ENCODE results near the gene SPR.
A peak's percentile ranks its signal among the peaks of the same experiment; 100 is the strongest.

Gene SPR

GRCh38 chr2:72887032-72887739 is at the start of gene SPR:
Gene SPR, plus strand, starts transcription at chr2:72887408. Its CDS starts 25 bp downstream, at chr2:72887433.
- peak; percentile 84 for DNase-seq

- no peak for DNase-seq
These were observed 47.1 kb upstream of the SPR start for GRCh38 chr2:72840066-72840465.

GRCh38 chr2:72841462-72842125 is 45.6 kb upstream of the SPR start:
- DNase-seq = peak; percentile 95

GRCh38 chr2:72843301-72843700 is 43.9 kb upstream of the SPR start:
- no peak for DNase-seq

GRCh38 chr2:72846171-72847095 is 40.8 kb upstream of the SPR start:
- DNase-seq = no peak

- no peak for DNase-seq
These were observed 39.5 kb upstream of the SPR start for GRCh38 chr2:72847534-72848315.

GRCh38 chr2:72848436-72849137 is 38.6 kb upstream of the SPR start:
- DNase-seq = no peak

GRCh38 chr2:72849138-72849462 is 38.1 kb upstream of the SPR start:
- DNase-seq = no peak

GRCh38 chr2:72851333-72851732 is 35.9 kb upstream of the SPR start:
- no peak for DNase-seq

GRCh38 chr2:72859831-72860262 is 27.4 kb upstream of the SPR start:
- peak; percentile 89 for DNase-seq

GRCh38 chr2:72862239-72862988 is 24.8 kb upstream of the SPR start:
- DNase-seq = peak; percentile 94

- DNase-seq = peak; percentile 49
These were observed 24.2 kb upstream of the SPR start for GRCh38 chr2:72863046-72863445.

- no peak for DNase-seq
These were observed 22.7 kb upstream of the SPR start for GRCh38 chr2:72864500-72864899.

GRCh38 chr2:72871060-72871459 is 16.1 kb upstream of the SPR start:
- no peak for DNase-seq

GRCh38 chr2:72871880-72872279 is 15.3 kb upstream of the SPR start:
- DNase-seq = no peak

GRCh38 chr2:72883356-72883962 is 3.7 kb upstream of the SPR start:
- DNase-seq = no peak

GRCh38 chr2:72886505-72887031 is 640 bp upstream of the SPR start:
- peak; percentile 16 for DNase-seq

GRCh38 chr2:72887740-72888437 is 681 bp downstream of the SPR start:
- DNase-seq = peak; percentile 89

- no peak for DNase-seq
These were observed 1.4 kb downstream of the SPR start for GRCh38 chr2:72888438-72889202.
